ENCODE results near the gene CELF2.

- TF ChIP-seq, protein P1, sequence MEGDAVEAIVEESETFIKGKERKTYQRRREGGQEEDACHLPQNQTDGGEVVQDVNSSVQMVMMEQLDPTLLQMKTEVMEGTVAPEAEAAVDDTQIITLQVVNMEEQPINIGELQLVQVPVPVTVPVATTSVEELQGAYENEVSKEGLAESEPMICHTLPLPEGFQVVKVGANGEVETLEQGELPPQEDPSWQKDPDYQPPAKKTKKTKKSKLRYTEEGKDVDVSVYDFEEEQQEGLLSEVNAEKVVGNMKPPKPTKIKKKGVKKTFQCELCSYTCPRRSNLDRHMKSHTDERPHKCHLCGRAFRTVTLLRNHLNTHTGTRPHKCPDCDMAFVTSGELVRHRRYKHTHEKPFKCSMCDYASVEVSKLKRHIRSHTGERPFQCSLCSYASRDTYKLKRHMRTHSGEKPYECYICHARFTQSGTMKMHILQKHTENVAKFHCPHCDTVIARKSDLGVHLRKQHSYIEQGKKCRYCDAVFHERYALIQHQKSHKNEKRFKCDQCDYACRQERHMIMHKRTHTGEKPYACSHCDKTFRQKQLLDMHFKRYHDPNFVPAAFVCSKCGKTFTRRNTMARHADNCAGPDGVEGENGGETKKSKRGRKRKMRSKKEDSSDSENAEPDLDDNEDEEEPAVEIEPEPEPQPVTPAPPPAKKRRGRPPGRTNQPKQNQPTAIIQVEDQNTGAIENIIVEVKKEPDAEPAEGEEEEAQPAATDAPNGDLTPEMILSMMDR (IDR thresholded peaks at IDR 0.05 in 8 of 11, conservative IDR thresholded peaks at IDR 0.05 in 3 of 11): no peak
- no peak for TF ChIP-seq POLR2A (IDR thresholded peaks at IDR 0.05)
These were observed 142.0 kb downstream of the CELF2 start for GRCh38 chr10:11159543-11160215.

Measured in spleen (tissue), 7 donors.